Activated CD4-positive, alpha-beta memory T cell treated with anti-CD3 and anti-CD28 coated beads for 36 hours (primary cell): ENCODE results near the gene COL9A3. TPM values are rescaled to one million over a fixed set of nuclear protein-coding genes. Genes with fewer than 3 reads are reported as not detected.

Experiments used
- CTCF ChIA-PET: fragments of 350-600 bp; sonication (Branson Sonifier 250); formaldehyde crosslinking; loops from one replicate; lab custom pipeline; 2021; ENCODE audit warnings: antibody characterized with exemption, inconsistent platforms; lab: Charles Lee
- POLR2A ChIA-PET: fragments of 350-600 bp; sonication (Branson Sonifier 250); formaldehyde crosslinking; loops from one replicate; lab custom pipeline; 2021; ENCODE audit warnings: antibody characterized with exemption; lab: Charles Lee
- DNase-seq: peaks from one replicate; pipeline ENCODE4 v3.0.0-alpha.2; 2020
- H3K27ac Mint-ChIP-seq: one replicate; pipeline ENCODE4 v1.8.0; 2021; ENCODE audit warnings: mixed read lengths
- H3K27me3 Mint-ChIP-seq: one replicate; pipeline ENCODE4 v1.8.0; 2021; ENCODE audit warnings: mixed read lengths
- H3K36me3 Mint-ChIP-seq: one replicate; pipeline ENCODE4 v1.8.0; 2021; ENCODE audit warnings: mixed read lengths
- H3K4me1 Mint-ChIP-seq: one replicate; pipeline ENCODE4 v1.8.0; 2021; ENCODE audit warnings: low read depth, mixed read lengths
- H3K4me3 Mint-ChIP-seq: one replicate; pipeline ENCODE4 v1.8.0; 2021; ENCODE audit warnings: mild to moderate bottlenecking, mixed read lengths
- H3K9me3 Mint-ChIP-seq: one replicate; pipeline ENCODE4 v1.8.0; 2021; ENCODE audit warnings: mixed read lengths
- intact Hi-C: fragments of 100-400 bp; cut with micrococcal nuclease; formaldehyde crosslinking; loops from one replicate; pipeline ENCODE4 v1.15.1; 2023
- total RNA-seq, 2 experiments: library from RNA; stranded (reverse); gene quantifications; one replicate each; pipeline ENCODE4 v1.2.3, GENCODE V29; 2021

Gene COL9A3
- total RNA-seq, result not detected

DNA sequence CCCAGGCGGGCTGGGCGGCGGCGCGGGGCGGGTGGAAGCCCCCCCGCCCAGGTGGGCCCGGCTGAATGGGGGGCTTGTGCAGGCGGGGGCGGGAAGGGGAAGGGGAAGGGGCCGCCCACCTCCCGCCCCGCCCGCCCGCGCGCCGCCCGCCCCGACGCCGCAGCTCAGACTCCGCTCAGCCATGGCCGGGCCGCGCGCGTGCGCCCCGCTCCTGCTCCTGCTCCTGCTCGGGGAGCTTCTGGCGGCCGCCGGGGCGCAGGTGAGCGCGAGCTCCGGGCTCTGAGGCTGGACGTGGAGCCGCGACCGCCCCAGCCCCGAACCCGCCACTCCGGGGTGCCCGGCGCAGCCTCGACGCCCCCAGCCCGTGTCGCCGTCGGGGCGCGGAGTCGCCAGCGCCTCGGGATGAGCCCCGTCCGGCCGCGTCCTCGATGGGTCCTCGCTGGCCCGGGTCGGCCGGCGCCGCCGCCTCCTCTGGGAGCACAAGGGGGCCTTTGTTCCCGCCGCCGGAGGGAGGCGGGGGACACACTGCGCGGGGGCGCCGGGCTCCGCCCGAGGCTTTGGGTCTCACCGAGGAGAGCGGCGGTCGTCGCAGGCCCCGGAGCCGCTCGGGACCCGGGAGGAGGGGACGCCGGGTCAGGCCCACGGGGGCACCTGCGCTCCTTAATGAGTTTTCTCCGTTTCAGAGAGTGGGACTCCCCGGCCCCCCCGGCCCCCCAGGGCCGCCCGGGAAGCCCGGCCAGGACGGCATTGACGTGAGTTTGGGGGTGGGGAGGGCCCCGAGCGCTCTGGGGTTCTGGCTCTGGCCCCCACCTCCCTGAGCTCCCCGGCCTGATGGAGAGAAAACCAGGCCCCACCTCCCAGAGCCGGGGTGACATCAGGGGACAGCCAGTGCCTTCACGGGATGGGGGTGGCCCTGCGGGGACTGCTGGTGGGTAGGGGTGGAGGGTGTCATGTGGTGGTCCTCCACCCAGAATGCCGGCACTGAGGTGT is at the start of gene COL9A3:
TSS of gene COL9A3 (plus strand) at position 167 of the 990 bp plus-strand sequence. CDS start at position 182, 15 bp downstream.
- ChIA-PET CTCF (interaction anchor here (2.4 kb wide), 1 partner anchor 9 kb away, joined by 9 read pairs; no protein-coding TSS in a partner anchor), POLR2A (no interaction called here)
- no peak within 1 kb of the TSS for H3K27ac Mint-ChIP-seq
- peaks cover 10% of the 10 kb centered on the region for H3K4me1 Mint-ChIP-seq
- H3K4me3 Mint-ChIP-seq, result peak within 1 kb of the TSS; percentile 37
- peaks cover 28% of the 10 kb centered on the region for H3K27me3 Mint-ChIP-seq
- H3K36me3 Mint-ChIP-seq, result no peaks in the 10 kb centered on the region
- no peaks in the 10 kb centered on the region for H3K9me3 Mint-ChIP-seq
- intact Hi-C loops, result no loop called here
- DNase-seq, result no peak

GRCh38 chr20:62768234-62768546 is 48.7 kb upstream of the COL9A3 start:
- no peaks in the 10 kb centered on the region for H3K27me3 Mint-ChIP-seq
- no peak overlapping the region for H3K27ac Mint-ChIP-seq
- no peaks in the 10 kb centered on the region for H3K9me3 Mint-ChIP-seq
- no peak for DNase-seq
- no peaks in the 10 kb centered on the region for H3K36me3 Mint-ChIP-seq
- ChIA-PET CTCF (no interaction called here), POLR2A (no interaction called here)
- peaks cover 4% of the 10 kb centered on the region for H3K4me1 Mint-ChIP-seq
- no peak overlapping the region for H3K4me3 Mint-ChIP-seq
- intact Hi-C loops, result no loop called here

DNA sequence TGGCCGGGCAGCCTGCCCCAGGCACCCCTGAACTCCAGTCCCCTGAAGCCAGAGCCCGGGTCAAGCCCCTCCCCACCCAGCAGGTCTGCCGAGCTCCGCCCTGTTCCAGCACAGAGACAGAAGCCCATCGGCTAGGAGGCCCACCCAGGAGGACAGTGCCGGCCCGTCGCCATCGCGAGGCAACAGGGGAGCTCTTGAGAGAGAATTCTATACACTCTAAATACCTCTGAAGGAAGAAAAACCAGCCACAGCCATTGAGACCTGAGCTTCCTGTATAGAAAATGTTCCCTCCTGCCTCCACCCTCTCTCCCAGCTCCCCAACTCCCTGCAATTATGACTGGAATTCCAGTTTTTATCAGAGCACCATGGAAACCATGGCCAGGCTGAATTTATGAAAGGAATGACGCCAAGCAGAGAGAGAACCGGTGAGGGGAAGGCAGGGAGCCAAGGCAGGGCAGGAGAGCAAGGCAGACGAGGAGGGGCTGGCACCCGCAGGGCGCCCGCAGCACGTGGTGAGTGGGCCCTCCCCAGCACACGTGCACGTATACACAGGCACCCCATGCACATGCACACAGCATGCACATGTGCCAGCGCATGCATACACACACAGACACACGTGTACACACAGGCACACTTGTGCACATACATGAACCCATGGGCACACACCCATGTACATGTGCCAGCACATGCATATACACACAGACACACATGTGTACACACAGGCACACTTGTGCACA is 48.1 kb upstream of the COL9A3 start:
- DNase-seq, result no peak
- H3K4me3 Mint-ChIP-seq, result no peak overlapping the region
- H3K27me3 Mint-ChIP-seq, result no peaks in the 10 kb centered on the region
- no peaks in the 10 kb centered on the region for H3K36me3 Mint-ChIP-seq
- no peaks in the 10 kb centered on the region for H3K9me3 Mint-ChIP-seq
- intact Hi-C loops, result no loop called here
- CTCF ChIA-PET, result no interaction called here
- no peak overlapping the region for H3K27ac Mint-ChIP-seq
- POLR2A ChIA-PET, result no interaction called here
- H3K4me1 Mint-ChIP-seq, result peaks cover 7% of the 10 kb centered on the region

DNA sequence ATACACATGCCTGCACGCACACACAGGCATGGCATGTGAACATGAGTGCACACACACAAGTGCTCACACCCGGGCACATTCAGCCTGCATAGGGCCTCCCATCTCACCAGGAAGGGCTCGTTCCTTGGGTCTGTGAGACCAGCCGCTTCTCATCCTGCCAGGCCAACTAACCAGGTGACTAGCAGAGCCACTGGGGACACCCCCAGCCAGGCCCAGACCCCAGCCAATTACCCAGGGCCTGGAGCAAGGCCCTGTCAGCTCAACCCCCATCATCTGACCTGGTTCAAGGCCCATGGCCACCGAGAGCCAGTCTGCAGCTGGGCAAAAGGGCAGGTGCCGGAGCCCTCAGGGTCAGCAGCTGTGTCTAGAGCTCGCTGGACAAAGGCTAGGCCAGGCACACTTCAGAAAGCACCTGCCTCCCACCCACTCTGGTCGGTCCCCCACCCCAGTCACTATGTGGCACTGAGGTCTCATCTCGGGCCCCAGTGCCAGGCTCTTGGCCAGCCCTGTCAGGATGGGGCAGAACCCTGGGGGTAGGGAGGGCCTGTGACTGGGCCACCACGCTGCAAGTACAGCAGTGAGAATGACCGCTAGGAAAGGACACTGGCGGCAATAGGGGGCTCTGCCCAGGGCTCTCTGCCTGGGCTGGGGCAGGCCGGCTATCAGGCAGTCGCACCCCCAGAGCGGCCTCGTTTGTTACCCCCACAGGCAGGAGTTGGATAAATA is 47.3 kb upstream of the COL9A3 start:
- Mint-ChIP-seq H3K27ac (no peak overlapping the region), H3K4me1 (peaks cover 12% of the 10 kb centered on the region)
- POLR2A ChIA-PET, result no interaction called here

DNA sequence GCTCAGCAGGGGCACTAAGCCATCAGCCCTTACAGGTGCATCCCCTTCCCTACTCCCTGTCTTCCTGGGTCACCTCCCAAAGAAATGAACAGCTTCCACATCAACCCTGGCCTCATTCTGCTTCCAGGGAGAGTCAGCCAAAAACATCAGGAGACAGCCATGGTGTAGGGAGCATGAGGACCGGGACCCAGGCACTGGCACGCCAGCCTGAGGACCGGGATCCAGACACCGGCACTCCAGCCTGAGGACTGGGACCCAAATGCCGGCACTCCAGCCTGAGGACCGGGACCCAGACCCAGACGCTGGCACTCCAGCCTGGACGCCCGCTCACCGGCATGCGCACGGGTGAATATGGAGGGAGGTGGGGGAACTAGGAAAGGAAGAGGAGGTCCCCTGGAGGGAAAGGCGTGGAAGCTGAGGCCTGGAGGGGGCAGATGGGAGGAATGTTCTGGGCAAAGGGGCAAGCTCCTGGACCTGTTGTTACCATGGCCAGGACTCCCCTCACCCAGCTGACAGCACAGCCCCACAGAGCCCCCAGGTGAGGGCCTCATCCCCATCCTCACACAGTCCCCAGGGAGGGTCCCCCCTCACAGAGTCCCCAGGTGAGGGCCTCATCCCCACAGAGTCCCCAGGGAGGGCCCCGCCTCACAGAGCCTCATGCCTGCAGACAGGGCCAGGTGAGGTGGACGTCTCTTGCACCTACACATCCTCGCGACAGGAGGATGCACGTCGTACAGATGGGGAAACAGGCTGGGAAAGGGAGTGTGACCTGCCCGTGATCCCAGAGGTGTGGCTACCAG is 46.5 kb upstream of the COL9A3 start:
- DNase-seq, result no peak
- no peak overlapping the region for H3K27ac Mint-ChIP-seq
- no peaks in the 10 kb centered on the region for H3K36me3 Mint-ChIP-seq
- H3K9me3 Mint-ChIP-seq, result no peaks in the 10 kb centered on the region
- POLR2A ChIA-PET, result no interaction called here
- CTCF ChIA-PET, result no interaction called here
- intact Hi-C loops, result no loop called here
- H3K4me1 Mint-ChIP-seq, result peaks cover 20% of the 10 kb centered on the region
- no peak overlapping the region for H3K4me3 Mint-ChIP-seq
- no peaks in the 10 kb centered on the region for H3K27me3 Mint-ChIP-seq

More for the DNA sequence above, 47.3 kb upstream of the COL9A3 start:
- Mint-ChIP-seq H3K4me3 (no peak overlapping the region), H3K36me3 (no peaks in the 10 kb centered on the region), H3K27me3 (no peaks in the 10 kb centered on the region), H3K9me3 (no peaks in the 10 kb centered on the region)
- no peak for DNase-seq
- intact Hi-C loops, result no loop called here
- CTCF ChIA-PET, result no interaction called here

DNA sequence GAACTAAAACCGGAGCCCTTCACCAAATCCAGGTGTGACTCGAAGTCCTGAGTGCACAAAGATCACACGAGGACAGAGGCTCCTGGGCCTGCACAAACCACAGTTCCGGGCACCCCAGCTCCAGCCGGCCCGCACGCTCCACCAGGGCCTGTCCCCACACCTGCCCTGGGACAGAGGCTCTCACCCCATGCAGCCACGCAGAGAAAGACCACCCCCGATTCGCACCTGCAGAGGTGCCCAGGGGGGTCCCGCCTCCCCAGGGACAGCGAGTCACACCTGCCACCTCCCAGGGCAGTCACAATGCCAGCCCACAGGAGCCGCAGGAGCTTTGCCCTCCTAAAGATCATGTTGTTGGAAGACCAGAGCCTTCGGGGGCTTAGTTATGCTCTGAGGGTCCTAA is 45.9 kb upstream of the COL9A3 start:
- Mint-ChIP-seq H3K27ac (no peak overlapping the region), H3K4me3 (no peak overlapping the region), H3K36me3 (no peaks in the 10 kb centered on the region), H3K9me3 (no peaks in the 10 kb centered on the region), H3K4me1 (peaks cover 26% of the 10 kb centered on the region), H3K27me3 (no peaks in the 10 kb centered on the region)
- ChIA-PET POLR2A (no interaction called here), CTCF (no interaction called here)
- DNase-seq, result no peak
- intact Hi-C loops, result no loop called here

GRCh38 chr20:62771396-62772102 is 45.3 kb upstream of the COL9A3 start:
- no peak overlapping the region for H3K27ac Mint-ChIP-seq
- H3K36me3 Mint-ChIP-seq, result no peaks in the 10 kb centered on the region
- no peaks in the 10 kb centered on the region for H3K27me3 Mint-ChIP-seq
- H3K4me3 Mint-ChIP-seq, result no peak overlapping the region
- H3K4me1 Mint-ChIP-seq, result peaks cover 31% of the 10 kb centered on the region
- H3K9me3 Mint-ChIP-seq, result no peaks in the 10 kb centered on the region
- intact Hi-C loops, result no loop called here
- CTCF ChIA-PET, result interaction anchor here (2.4 kb wide), 1 partner anchor 20 kb away, joined by 10 read pairs; no protein-coding TSS in a partner anchor
- POLR2A ChIA-PET, result no interaction called here
- no peak for DNase-seq

- no peak overlapping the region for H3K27ac Mint-ChIP-seq
- no peaks in the 10 kb centered on the region for H3K27me3 Mint-ChIP-seq
- no peaks in the 10 kb centered on the region for H3K36me3 Mint-ChIP-seq
- ChIA-PET CTCF (interaction anchor here (2.4 kb wide), 1 partner anchor 19 kb away, joined by 10 read pairs; no protein-coding TSS in a partner anchor), POLR2A (no interaction called here)
- DNase-seq, result no peak
- H3K4me3 Mint-ChIP-seq, result no peak overlapping the region
- intact Hi-C loops, result no loop called here
- H3K9me3 Mint-ChIP-seq, result no peaks in the 10 kb centered on the region
- H3K4me1 Mint-ChIP-seq, result peaks cover 37% of the 10 kb centered on the region
These were observed 44.7 kb upstream of the COL9A3 start for GRCh38 chr20:62772103-62772611.

DNA sequence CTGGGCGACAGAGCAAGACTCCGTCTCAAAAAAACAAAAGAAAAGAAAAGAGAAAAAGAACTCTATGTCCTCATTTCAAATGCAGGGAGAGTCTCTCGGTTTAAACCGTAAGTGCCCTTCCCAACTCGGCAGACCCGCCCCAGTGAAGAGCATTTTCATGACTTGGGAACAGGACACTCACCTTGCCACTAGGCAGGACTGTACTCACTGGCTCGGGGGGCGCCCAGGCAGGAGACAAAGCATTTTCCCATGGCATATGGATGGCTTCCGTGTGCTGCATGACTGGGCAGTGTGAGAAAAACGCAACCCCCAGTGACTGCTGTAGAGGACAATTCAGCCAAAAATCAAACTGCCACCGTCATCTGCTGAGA is 44.2 kb upstream of the COL9A3 start:
- no peak overlapping the region for H3K27ac Mint-ChIP-seq
- H3K9me3 Mint-ChIP-seq, result no peaks in the 10 kb centered on the region
- no peak overlapping the region for H3K4me3 Mint-ChIP-seq
- intact Hi-C loops, result no loop called here
- POLR2A ChIA-PET, result no interaction called here
- DNase-seq, result no peak
- H3K4me1 Mint-ChIP-seq, result peaks cover 41% of the 10 kb centered on the region
- H3K27me3 Mint-ChIP-seq, result no peaks in the 10 kb centered on the region
- CTCF ChIA-PET, result interaction anchor here (2.4 kb wide), 1 partner anchor 19 kb away, joined by 10 read pairs; no protein-coding TSS in a partner anchor
- no peaks in the 10 kb centered on the region for H3K36me3 Mint-ChIP-seq

DNA sequence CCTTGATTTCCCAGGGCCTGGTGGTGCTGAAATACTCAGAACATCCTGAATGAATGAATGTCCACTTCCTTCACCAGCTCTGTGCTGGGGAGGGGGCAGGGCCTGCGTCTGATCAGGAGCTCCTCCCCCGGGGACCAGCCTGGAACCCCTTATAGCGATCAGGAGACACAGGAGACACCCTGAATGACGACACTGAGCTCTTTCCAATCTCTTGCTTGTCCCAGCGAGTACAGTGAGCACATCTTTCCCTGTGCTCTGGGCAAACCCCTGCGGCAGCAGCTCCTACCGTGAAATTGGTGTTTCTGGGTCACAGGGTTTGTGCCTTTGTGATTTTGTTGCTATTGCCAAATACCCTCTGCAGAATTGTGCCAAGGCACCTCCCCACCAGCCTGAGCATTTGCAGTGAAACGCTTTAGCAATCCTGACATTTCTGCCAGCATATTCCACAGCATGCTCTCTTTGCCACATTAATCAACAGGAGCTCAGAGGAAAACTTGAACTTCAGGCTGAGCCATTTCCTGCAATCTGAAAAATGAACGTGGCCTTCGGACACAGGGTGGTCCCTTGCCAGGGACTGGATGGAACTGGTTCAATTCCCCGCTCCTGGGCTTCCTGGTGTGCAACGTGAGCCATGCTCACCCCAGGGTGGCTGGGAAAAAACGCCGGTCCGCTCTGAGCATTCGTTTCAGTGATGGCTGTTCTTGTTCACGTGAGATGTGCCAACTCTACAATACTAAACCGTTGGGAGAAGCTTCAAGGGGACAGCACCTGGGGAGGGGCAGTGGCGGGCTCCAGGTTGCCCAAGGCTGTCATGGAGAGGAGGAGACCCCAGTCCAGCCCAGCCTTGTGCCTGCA is 43.6 kb upstream of the COL9A3 start:
- POLR2A ChIA-PET, result interaction anchor here (0.6 kb wide), 1 partner anchor 25 kb away, joined by 5 read pairs; no protein-coding TSS in a partner anchor
- no peaks in the 10 kb centered on the region for H3K9me3 Mint-ChIP-seq
- H3K4me3 Mint-ChIP-seq, result no peak overlapping the region
- no peak overlapping the region for H3K27ac Mint-ChIP-seq
- H3K36me3 Mint-ChIP-seq, result no peaks in the 10 kb centered on the region
- peaks cover 41% of the 10 kb centered on the region for H3K4me1 Mint-ChIP-seq
- CTCF ChIA-PET, result interaction anchor here (2.4 kb wide), 1 partner anchor 18 kb away, joined by 10 read pairs; no protein-coding TSS in a partner anchor
- DNase-seq, result no peak
- no peaks in the 10 kb centered on the region for H3K27me3 Mint-ChIP-seq
- intact Hi-C loops, result no loop called here
